ENCODE data around the gene ALDOA.
"Not testable (repeated sequence)": the region's sequence is repeated elsewhere in the genome, so short reads cannot be mapped to it uniquely, and the experiment has no call there.

ALDOA gene

GRCh38 chr16:30040690-30041089 is 24.9 kb upstream of the ALDOA start:
- FAIRE-seq; DNase-seq (ENCODE audit: insufficient read length, low spot score): not testable (repeated sequence)

DNA sequence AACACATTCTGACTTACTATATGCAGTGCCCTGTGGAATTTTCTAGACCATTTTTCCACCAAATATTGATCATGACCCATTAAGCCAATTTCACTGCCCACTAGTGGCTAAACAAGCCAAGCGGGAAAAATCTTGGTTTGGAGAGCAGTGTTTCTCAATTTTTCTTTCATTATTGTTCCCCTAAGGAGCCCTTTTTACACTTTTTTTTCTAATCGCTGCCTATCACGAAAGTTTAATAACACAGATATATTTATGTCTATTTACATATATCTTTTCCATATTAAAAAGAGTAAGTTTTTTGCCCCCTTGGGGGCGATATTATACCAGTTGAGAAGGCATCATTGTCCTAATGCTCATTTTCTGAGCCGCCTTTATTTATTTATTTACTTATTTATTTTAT is 23.7 kb upstream of the ALDOA start:
- DNase-seq (ENCODE audit: insufficient read length, low spot score) (no peak), FAIRE-seq (no peak)

- DNase-seq (ENCODE audit: insufficient read length, low spot score): no peak
- no peak for FAIRE-seq
These were observed 19.4 kb upstream of the ALDOA start for GRCh38 chr16:30046178-30046577.

DNA sequence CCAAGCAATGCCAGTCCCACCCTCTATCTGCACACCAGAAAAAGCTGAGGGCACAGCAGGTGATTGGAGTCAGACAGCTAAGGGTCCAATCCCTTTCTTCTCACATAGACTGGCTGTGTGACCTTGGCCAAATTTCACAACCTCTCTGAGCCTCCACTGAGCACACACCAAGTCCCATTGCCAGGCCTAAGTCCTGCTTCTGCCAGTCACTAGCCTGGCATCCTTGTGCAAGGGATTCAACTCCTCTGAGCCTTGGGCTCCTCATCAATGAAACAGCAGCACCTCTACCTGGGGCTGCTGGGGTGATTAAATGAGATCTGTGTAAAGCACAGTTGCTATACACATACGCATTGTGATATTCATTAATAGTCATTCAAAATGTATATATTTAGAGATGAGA is 19.0 kb upstream of the ALDOA start:
- DNase-seq (ENCODE audit: insufficient read length, low spot score) (no peak), FAIRE-seq (no peak)

DNA sequence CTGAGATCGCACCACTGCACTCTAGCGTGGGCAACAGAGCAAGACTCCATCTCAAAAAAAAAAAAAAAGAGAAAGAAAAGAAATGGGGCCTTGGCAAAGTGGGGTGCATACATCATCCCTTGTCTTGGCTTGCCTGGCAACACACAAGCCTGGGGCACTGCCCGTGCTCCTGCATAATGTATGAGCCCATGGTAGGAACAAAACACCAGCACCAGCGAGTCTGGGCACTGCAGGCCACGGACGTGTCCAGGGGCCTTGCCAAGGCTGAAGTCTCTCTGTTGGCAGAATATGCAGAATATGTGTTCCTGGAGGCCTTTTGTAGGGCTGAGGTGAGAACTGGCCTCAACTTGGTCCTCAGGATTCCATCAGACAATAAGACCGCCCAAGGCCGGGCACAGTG is 15.7 kb upstream of the ALDOA start:
- FAIRE-seq: no peak
- DNase-seq (ENCODE audit: insufficient read length, low spot score): no peak

DNA sequence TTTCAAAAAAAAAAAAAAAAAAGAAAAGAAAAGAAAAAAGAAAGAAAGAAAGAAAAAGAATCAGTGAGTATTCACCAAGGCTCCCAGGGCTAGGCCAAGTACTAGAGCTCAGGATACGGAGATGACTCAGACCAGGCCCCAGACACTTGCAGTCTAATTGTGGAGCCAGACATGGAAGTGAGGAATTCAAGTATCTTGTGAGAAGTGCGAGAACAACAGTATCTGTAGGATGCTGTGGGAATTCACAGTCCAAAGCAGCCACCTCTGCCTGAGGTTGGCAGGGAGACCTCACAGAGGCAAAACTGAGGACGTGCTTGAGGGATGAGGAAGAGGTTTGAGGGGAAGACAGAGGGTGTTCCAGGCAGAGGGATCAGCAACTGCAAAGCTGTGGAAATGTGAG is 14.0 kb upstream of the ALDOA start:
- FAIRE-seq (no peak), DNase-seq (ENCODE audit: insufficient read length, low spot score) (no peak)

DNA sequence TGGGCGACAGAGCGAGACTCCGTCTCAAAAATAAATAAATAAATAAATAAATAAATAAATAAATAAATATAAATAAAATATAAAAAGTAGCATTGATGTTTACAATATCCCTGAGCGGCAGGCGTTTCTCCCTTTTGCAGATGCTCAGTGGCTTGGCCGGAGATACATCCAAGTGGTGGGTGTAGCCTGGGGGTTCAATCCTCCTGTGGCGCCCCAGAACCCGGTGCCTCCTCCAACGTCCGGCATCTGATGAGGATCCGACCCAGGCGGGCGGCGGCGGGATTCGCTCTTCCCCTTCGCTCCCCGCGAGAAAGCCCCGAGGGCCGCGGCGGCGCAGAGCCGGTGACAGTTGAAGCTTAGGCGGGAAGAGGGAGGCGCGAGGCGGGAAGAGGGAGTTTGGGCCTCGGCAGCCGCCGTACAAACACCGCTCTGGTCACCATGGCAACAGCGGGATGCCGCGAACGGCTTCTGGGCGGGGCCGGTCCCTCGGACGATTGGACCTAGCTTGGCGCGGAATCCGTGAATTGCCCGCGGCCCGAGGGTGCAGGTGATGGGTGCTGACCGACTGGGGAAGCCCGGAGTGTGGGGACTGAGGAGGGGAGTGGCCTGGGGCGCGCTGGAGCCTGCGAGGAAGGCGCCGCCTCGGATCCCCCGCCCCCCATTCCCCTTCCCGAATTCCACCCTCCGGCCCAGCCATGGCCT is 12.7 kb upstream of the ALDOA start:
- DNase-seq (ENCODE audit: insufficient read length, low spot score): peak; percentile 88
- no peak for FAIRE-seq

DNA sequence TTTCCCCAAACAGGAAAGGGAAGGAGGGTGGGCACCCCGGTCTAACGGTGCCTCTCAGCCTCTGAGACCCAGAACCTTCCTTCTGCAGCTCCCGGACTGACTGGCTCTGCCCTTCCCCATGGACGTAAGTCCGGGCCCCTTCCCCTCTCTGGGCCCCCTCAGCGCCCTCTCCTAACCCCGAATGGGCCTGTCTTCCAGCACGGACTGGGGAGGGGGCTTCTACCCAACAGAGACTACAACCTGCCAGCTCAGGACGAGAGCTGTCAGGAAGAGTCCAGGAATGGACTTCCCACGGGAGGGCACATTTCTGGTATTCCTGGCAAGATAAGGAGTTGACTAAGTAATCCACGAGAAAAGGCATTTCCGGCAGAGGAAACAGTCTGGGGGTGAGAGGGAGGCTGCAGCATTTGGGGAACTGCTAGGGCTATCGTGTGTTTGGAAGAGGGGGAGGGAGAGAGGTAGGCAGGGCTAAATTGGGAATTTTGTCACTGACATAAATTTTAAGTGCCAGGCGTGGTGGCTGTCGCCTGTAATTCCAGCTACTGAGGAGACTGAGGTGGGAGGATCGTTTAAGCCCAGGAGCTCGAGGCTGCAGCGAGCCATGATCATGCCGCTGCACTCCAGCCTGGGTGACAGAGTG is 12.1 kb upstream of the ALDOA start:
- no peak for DNase-seq (ENCODE audit: insufficient read length, low spot score)

GRCh38 chr16:30054451-30054850 is 11.1 kb upstream of the ALDOA start:
- no peak for FAIRE-seq

More for the DNA sequence above, 12.1 kb upstream of the ALDOA start:
- no peak for FAIRE-seq

GRCh38 chr16:30054959-30055553 is 10.5 kb upstream of the ALDOA start:
- FAIRE-seq (no peak), DNase-seq (ENCODE audit: insufficient read length, low spot score) (no peak)

More at GRCh38 chr16:30054451-30054850, 11.1 kb upstream of the ALDOA start:
- no peak for DNase-seq (ENCODE audit: insufficient read length, low spot score)

DNA sequence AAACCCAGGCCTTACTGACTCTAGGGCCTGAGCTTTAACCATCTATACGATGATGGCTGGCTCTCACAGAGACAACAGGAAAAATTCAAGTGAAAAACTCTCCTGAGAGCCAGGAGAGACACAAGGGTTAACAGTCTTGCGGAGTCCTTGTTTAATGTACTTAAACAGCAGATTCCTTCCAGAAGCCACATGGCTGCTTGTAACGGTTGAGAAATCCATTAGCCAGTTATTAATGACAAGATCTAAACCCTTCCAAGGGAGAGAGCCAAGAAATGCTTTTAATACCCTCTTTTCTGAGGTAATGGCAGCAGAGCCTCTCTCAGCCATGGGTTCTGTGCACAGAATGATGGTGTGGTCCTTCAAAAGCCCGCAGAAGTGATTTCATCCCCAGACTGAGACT is 5.2 kb upstream of the ALDOA start:
- FAIRE-seq: no peak
- DNase-seq (ENCODE audit: insufficient read length, low spot score): no peak

DNA sequence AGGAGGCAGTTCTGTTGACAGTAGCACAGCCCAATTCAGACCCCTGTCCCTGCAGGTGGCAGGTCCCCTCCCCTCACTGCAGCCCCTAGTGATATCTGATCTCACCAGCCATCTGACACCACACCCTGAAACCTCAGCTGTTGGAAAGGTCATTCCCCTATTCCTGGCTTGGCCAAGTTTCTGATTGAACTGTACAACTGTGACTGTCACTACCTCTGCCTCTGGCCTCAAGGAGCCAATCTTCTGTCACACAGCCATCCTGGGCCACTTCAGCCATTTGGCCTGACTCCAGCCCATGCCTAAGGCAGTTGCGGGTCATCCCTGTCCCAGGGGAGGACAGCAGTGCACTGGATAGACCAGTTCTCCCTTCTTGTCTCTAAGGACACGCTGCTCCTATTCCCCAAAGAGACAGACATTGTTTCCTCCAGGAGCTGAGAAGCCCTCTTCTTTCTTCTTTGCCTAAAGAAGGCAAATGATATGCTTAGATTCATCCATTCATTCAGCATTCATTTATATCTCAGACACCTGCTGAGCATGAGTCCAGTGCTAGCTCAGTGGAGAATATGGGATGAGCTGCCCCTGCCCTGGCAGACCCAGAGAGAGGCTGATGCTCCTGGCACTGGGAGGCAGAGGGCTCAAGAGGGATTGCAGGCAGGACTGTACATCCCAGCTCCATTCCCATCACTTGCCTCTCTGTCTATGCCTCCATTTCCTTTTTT is 4.6 kb upstream of the ALDOA start:
- FAIRE-seq: no peak
- DNase-seq (ENCODE audit: insufficient read length, low spot score): no peak

- no peak for FAIRE-seq
These were observed 2.2 kb upstream of the ALDOA start for GRCh38 chr16:30063278-30063892.

GRCh38 chr16:30063893-30064728 is 1.4 kb upstream of the ALDOA start:
- no peak for FAIRE-seq

More at GRCh38 chr16:30063278-30063892, 2.2 kb upstream of the ALDOA start:
- DNase-seq (ENCODE audit: insufficient read length, low spot score): no peak

GRCh38 chr16:30064729-30065101 is 845 bp upstream of the ALDOA start:
- no peak for DNase-seq (ENCODE audit: insufficient read length, low spot score)
- FAIRE-seq: no peak

More at GRCh38 chr16:30063893-30064728, 1.4 kb upstream of the ALDOA start:
- DNase-seq (ENCODE audit: insufficient read length, low spot score): no peak

DNA sequence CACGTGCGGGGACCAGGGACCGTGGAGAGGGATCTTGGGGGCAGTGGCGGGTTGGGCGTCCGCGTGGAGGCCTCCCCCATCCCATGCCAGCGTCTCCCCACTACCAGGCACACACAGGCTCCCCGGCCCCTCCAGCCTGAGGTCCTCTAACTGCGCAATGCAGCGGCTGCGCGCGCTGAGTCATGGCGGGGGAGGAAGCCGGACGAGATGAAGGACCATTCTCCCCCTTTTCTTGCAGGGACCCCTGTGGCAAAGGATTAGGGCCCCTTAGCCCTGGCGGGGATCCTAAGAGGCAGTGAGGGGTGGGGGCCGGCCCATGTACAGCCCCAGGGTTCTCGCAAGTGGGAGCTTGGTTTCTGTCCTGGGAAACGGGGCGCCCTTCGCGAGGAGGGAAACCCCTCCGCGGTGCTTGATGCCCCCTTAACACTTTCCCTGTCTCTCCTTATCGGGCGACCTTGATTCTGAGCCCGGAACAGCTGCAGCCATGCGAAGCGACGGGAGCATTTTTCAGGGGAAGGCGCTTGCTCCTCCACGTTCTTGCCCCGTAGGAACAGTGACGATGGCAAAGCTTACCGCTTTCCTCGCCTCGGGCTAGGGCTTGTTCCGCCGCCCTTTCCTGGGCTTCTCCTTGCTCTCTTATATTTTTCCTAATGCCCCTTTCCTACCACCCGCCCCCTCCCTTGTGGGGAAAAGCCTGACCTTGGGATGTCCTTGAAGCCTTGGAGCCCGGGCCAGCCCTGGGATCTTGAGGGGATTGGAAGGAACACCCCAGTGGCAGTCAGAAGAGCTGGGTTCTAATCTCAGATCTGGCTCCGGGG is 592 bp downstream of the ALDOA start:
- DNase-seq (ENCODE audit: insufficient read length, low spot score) (no peak), FAIRE-seq (no peak)

- DNase-seq (ENCODE audit: insufficient read length, low spot score) (no peak), FAIRE-seq (no peak)
These were observed 1.4 kb downstream of the ALDOA start for GRCh38 chr16:30066761-30067583.

DNA sequence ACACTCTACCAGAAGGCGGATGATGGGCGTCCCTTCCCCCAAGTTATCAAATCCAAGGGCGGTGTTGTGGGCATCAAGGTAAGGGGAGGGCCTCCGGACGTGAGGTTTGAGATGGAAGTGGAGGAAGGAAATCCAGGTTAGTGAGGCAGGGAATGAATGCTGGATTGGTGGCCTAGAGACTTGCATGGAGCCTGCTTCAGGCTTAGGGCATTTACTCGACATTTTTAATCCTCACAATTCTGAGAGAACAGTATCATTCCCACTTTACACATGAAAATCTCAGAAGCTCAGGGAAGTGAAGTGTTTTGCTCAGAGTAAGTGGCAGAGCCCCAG is 2.0 kb downstream of the ALDOA start:
- DNase-seq (ENCODE audit: insufficient read length, low spot score) (no peak), FAIRE-seq (no peak)

GRCh38 chr16:30068333-30068732 is 2.8 kb downstream of the ALDOA start:
- no peak for DNase-seq (ENCODE audit: insufficient read length, low spot score)
- FAIRE-seq: no peak

All from HTR-8/SVneo (cell line).